ENCODE data around the gene CCDC149.

CCDC149 gene

GRCh38 chr4:24922416-24922815, 9.6 kb upstream of the CCDC149 start:
- Histone ChIP-seq H3K9me3 (replicated peaks; ENCODE audit: insufficient read depth, low read length) (no peaks in the 10 kb centered on the region), H2AFZ (ENCODE audit: low read length) (no peak overlapping the region), H3F3A (ENCODE audit: insufficient read depth, low read length) (no peaks in the 10 kb centered on the region), H3K27me3 (replicated peaks; ENCODE audit: insufficient read depth, low read length) (no peaks in the 10 kb centered on the region), H3K4me1 (ENCODE audit: low read length) (peaks cover 12% of the 10 kb centered on the region), H3K79me2 (ENCODE audit: low read length) (no peaks in the 10 kb centered on the region), H3K4me3 (ENCODE audit: low read length) (no peak overlapping the region), H4K20me1 (ENCODE audit: insufficient read depth, low read length) (no peaks in the 10 kb centered on the region), H3K9ac (ENCODE audit: low read length) (no peak overlapping the region), H3K9me2 (replicated peaks; ENCODE audit: insufficient read depth, low read length) (no peaks in the 10 kb centered on the region), H3K27ac (ENCODE audit: low read length) (no peak overlapping the region), H3K36me3 (replicated peaks; ENCODE audit: insufficient read depth, low read length) (no peaks in the 10 kb centered on the region), H3K4me2 (ENCODE audit: low read depth, low read length) (no peak overlapping the region)
- no peak for TF ChIP-seq CTCF (IDR thresholded peaks at IDR 0.05; ENCODE audit: low read length)
- TF ChIP-seq EZH2 (optimal IDR thresholded peaks at IDR 0.05; ENCODE audit: low read depth, low read length) = no peak
- no peak for TF ChIP-seq EZH2phosphoT487 (IDR thresholded peaks at IDR 0.05; ENCODE audit: low read length)
- no peak for DNase-seq

- no peak overlapping the region for H2AFZ ChIP-seq (ENCODE audit: low read length)
- no peaks in the 10 kb centered on the region for H3K36me3 ChIP-seq (replicated peaks; ENCODE audit: insufficient read depth, low read length)
- no peak overlapping the region for H3K9ac ChIP-seq (ENCODE audit: low read length)
- no peaks in the 10 kb centered on the region for H3K27me3 ChIP-seq (replicated peaks; ENCODE audit: insufficient read depth, low read length)
- no peaks in the 10 kb centered on the region for H4K20me1 ChIP-seq (ENCODE audit: insufficient read depth, low read length)
- H3F3A ChIP-seq (ENCODE audit: insufficient read depth, low read length) = no peaks in the 10 kb centered on the region
- H3K4me3 ChIP-seq (ENCODE audit: low read length) = no peak overlapping the region
- H3K27ac ChIP-seq (ENCODE audit: low read length) = no peak overlapping the region
- TF ChIP-seq EZH2 (optimal IDR thresholded peaks at IDR 0.05; ENCODE audit: low read depth, low read length) (no peak), CTCF (IDR thresholded peaks at IDR 0.05; ENCODE audit: low read length) (no peak), EZH2phosphoT487 (IDR thresholded peaks at IDR 0.05; ENCODE audit: low read length) (no peak)
- H3K79me2 ChIP-seq (ENCODE audit: low read length) = no peaks in the 10 kb centered on the region
- no peak for DNase-seq
- H3K9me2 ChIP-seq (replicated peaks; ENCODE audit: insufficient read depth, low read length) = no peaks in the 10 kb centered on the region
- H3K4me2 ChIP-seq (ENCODE audit: low read depth, low read length) = no peak overlapping the region
- peaks cover 3% of the 10 kb centered on the region for H3K4me1 ChIP-seq (ENCODE audit: low read length)
- no peaks in the 10 kb centered on the region for H3K9me3 ChIP-seq (replicated peaks; ENCODE audit: insufficient read depth, low read length)
Measured at GRCh38 chr4:24921491-24921890, 8.6 kb upstream of the CCDC149 start.

GRCh38 chr4:24920008-24920407, 7.2 kb upstream of the CCDC149 start:
- Histone ChIP-seq H3K4me1 (ENCODE audit: low read length) (no peaks in the 10 kb centered on the region), H3K4me3 (ENCODE audit: low read length) (no peak overlapping the region), H2AFZ (ENCODE audit: low read length) (no peak overlapping the region), H3K4me2 (ENCODE audit: low read depth, low read length) (no peak overlapping the region), H3K9ac (ENCODE audit: low read length) (no peak overlapping the region), H3K9me2 (replicated peaks; ENCODE audit: insufficient read depth, low read length) (no peaks in the 10 kb centered on the region), H3K27me3 (replicated peaks; ENCODE audit: insufficient read depth, low read length) (no peaks in the 10 kb centered on the region), H3K9me3 (replicated peaks; ENCODE audit: insufficient read depth, low read length) (no peaks in the 10 kb centered on the region), H4K20me1 (ENCODE audit: insufficient read depth, low read length) (no peaks in the 10 kb centered on the region), H3K79me2 (ENCODE audit: low read length) (no peaks in the 10 kb centered on the region), H3K36me3 (replicated peaks; ENCODE audit: insufficient read depth, low read length) (no peaks in the 10 kb centered on the region), H3F3A (ENCODE audit: insufficient read depth, low read length) (no peaks in the 10 kb centered on the region), H3K27ac (ENCODE audit: low read length) (no peak overlapping the region)
- no peak for DNase-seq
- no peak for TF ChIP-seq EZH2 (optimal IDR thresholded peaks at IDR 0.05; ENCODE audit: low read depth, low read length)
- no peak for TF ChIP-seq EZH2phosphoT487 (IDR thresholded peaks at IDR 0.05; ENCODE audit: low read length)
- TF ChIP-seq CTCF (IDR thresholded peaks at IDR 0.05; ENCODE audit: low read length) = no peak
